Measurements from ENCODE around the gene ARSH.
"Not testable (repeated sequence)": the region's sequence is repeated elsewhere in the genome, so short reads cannot be mapped to it uniquely, and the experiment has no call there.

Gene ARSH, protein sequence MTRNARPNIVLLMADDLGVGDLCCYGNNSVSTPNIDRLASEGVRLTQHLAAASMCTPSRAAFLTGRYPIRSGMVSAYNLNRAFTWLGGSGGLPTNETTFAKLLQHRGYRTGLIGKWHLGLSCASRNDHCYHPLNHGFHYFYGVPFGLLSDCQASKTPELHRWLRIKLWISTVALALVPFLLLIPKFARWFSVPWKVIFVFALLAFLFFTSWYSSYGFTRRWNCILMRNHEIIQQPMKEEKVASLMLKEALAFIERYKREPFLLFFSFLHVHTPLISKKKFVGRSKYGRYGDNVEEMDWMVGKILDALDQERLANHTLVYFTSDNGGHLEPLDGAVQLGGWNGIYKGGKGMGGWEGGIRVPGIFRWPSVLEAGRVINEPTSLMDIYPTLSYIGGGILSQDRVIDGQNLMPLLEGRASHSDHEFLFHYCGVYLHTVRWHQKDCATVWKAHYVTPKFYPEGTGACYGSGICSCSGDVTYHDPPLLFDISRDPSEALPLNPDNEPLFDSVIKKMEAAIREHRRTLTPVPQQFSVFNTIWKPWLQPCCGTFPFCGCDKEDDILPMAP

GRCh38 chrX:3006495-3006894 is at the start of gene ARSH:
ARSH (plus strand) TSS chrX:3006546; CDS start chrX:3006613, 67 bp downstream.
- no peak within 1 kb of the TSS for H3K27ac ChIP-seq
- no peak for TF ChIP-seq CTCF (conservative IDR thresholded peaks at IDR 0.05)

DNA sequence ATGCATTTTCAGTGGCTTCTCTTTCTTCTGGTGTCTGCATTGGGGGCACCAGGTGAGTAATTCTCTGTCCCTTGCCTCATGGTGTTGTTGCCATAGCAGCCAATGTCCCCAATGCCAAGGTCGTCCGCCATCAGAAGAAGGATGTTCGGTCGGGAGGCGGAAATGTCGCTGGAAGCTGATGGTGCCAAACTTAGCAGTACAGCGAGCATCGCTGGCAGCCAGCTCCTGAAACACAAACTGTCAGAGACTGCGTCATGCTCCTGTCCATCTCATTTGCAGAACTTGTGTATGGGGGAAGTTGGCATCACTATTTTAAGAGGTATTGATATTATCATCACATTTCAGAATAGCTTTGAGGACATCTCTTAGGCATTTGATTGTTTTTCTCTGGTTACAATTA is 48.1 kb upstream of the ARSH start:
- TF ChIP-seq CTCF (conservative IDR thresholded peaks at IDR 0.05), result no peak
- H3K27ac ChIP-seq, result no peak overlapping the region

GRCh38 chrX:2960861-2961515 is 45.4 kb upstream of the ARSH start:
- no peak overlapping the region for H3K27ac ChIP-seq
- TF ChIP-seq CTCF (conservative IDR thresholded peaks at IDR 0.05), result no peak

DNA sequence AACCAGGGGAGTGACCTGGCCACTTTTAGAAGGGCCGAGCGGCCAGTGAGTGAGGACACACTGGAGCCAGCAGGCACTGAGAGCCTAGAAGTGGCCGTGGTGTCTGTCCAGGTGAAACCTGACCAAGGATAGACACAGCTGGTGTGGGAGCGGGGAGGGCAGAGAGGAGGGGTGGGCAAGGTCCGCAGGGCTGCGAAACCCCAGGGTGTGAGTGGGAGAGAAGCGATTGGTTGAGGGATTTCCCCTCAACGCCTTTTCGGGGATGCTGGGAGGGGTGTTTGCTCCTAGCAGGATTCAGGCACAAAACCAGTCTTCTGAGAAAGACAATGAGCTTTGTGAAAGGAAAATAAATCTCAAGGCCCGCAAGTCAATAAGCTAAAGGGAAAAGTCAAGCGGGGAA is 44.0 kb upstream of the ARSH start:
- H3K27ac ChIP-seq, result no peak overlapping the region
- TF ChIP-seq CTCF (conservative IDR thresholded peaks at IDR 0.05), result no peak

DNA sequence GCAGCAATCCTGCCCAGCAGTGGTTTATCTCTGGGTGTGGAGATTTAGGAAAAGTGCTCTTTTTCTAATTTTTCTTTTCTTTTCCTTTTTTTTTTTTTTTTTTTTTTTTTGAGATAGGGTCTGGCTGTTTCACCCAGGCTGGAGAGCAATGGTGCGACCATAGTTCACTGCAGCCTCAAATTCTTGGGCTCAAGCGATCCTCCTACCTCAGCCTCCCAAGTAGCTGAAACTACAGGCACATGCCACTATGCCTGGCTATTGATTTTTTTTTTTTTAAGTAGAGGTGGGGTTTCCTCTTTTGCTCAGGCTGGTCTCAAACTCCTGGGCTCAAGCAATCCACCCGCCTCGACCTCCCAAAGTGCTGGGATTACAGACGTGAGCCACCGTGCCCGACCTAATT is 42.9 kb upstream of the ARSH start:
- not testable (repeated sequence) for H3K27ac ChIP-seq

DNA sequence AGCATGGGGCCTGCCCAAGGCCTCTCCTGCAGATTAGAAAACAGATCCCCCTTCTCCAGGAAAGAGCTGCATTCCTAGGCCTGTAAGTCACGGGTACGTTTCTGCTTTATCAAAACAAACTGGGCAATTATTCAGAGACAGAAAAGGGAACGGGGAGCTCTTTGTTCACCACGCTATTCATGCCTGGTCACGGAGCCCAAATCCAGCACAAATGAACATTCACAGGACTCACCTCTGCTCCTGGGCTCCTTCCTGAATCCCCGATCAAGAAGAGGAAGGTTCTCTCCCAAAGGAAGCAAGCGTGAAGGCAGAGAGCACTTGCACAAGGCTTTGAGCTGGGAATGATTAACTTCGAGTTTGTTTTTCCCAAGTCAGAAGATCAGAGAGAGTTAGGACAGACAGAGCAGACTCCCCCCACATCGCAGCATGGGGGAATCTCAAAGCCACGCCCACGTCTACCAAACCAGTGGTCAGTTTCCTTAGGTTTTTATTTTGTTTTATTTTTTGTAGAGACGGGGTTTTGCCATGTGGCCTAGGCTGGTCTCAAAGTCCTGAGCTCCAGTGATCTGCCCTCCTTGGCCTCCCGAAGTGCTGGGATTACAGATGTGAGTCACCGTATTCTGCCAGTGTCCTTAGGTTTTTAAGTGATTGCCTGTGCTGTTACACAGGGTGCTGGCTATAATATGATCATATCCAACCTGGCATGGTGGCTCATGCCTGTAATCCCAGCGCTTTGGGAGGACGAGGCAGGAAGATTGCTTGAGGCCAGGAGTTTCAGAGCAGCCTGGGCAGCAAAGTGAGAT is 42.2 kb upstream of the ARSH start:
- not testable (repeated sequence) for H3K27ac ChIP-seq

DNA sequence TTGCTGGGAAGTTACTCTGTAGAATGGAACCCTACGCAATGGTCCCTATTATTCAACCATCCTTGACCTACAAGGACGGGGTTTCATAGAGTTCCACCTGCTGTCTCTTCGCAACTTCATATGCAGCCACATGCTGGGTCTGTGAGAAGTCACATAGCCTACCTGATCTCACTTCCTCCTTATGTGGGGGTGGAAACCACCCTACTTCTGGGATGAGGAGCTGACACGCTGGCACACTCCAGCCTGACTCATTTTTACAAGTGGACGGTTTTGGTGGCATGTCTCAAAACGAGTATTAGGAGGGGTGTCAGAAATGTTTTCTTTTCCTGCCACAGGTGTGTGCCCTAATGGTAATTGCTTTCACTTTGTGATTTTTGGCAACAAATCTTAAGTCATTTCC is 40.4 kb upstream of the ARSH start:
- TF ChIP-seq CTCF (conservative IDR thresholded peaks at IDR 0.05), result no peak
- no peak overlapping the region for H3K27ac ChIP-seq

- no peak overlapping the region for H3K27ac ChIP-seq
- no peak for TF ChIP-seq CTCF (conservative IDR thresholded peaks at IDR 0.05)
Observed at GRCh38 chrX:2967012-2967411, 39.3 kb upstream of the ARSH start.
